Heart left ventricle (tissue), 13 donors: ENCODE data around the gene ZNF362.

ENCODE experiments used
- CTCF ChIP-seq, 12 donors: fragments of 200-600 bp; sonication (generic) in 4 of 12; IDR thresholded peaks; one replicate each; pipeline versions ENCODE4 v1.5.0 to v1.8.0; 2018 to 2022; ENCODE audit warnings: antibody characterized with exemption in 12 of 12, mild to moderate bottlenecking in 5 of 12
- POLR2A ChIP-seq, 2 donors: fragments of 450-650 bp; IDR thresholded peaks; one replicate each; pipeline ENCODE4 v1.6.1; 2017; ENCODE audit warnings: antibody characterized with exemption in 2 of 2, mild to moderate bottlenecking in 2 of 2, moderate library complexity in 2 of 2
- donor health status: ischemic (EF 13 %, LVEDD 7.1; RV severe dilation, severe dysfunction).
- donor health status: DM: no; HTN: yes; CAD: no.
- donor health status: DM: no; HTN: no; CAD: no.
- donor health status: ischemic (EF 25% LVEDD 6.9; RV normal size, moderate dysfunction).
- donor health status: ischemic (EF 25% LVEDD 5.7; RV mildly dilated, moderate dysfunction).
- donor health status: ischemic (EF 35%, LVEDD 5.7; RV mildly dilated, moderate dysfunction).
- donor health status: nonischemic (EF 11% LVEDD 7.7; RV severe dilation, severe dysfunction).
- donor health status: DM: yes; HTN: yes; CAD: no.
- donor health status: PGD.
- donor health status: ischemic (EF 29% LVEDD 5.4; RV normal size, mild dysfunction).
- donor health status: nonischemic (EF 23%, LVEDD 6.1; RV moderate dilation, normal function).

GRCh38 chr1:33294071-33295010 lies 38.0 kb downstream of the ZNF362 start:
- TF ChIP-seq CTCF (IDR thresholded peaks at IDR 0.05) (no peak), POLR2A (IDR thresholded peaks at IDR 0.05) (no peak)
